Adrenal gland (tissue), 12 donors: ENCODE measurements around the gene TFRC. TPM values are rescaled to one million over a fixed set of nuclear protein-coding genes. Genes with fewer than 3 reads are reported as not detected.
"Not testable (repeated sequence)": the region's sequence is repeated elsewhere in the genome, so short reads cannot be mapped to it uniquely, and the experiment has no call there.

Experiments
- DNase-seq, 7 donors: peaks; one replicate each; pipeline ENCODE4 v3.0.0-alpha.2; 2019 to 2020
- H3K27ac ChIP-seq, 5 donors: fragments of 200-600 bp; sonication (generic) in 4 of 5; 1 replicate in 3 of 5; 2 replicates in 2 of 5; pipeline versions ENCODE4 v1.5.1 to v1.8.0; 2016 to 2020; ENCODE audit warnings: mild to moderate bottlenecking in 1 of 5
- H3K27me3 ChIP-seq: fragments of 200-600 bp; 2 replicates; pipeline ENCODE4 v1.8.0; 2021
- H3K36me3 ChIP-seq, 2 donors: fragments of 200-600 bp; replicated peaks in 1 of 2; 1 replicate in 1 of 2; 2 replicates in 1 of 2; pipeline versions ENCODE4 v1.5.1 to v1.8.0; 2018 to 2022
- H3K4me1 ChIP-seq, 2 donors: fragments of 200-600 bp; replicated peaks in 1 of 2; 1 replicate in 1 of 2; 2 replicates in 1 of 2; pipeline versions ENCODE4 v1.5.1 to v1.8.0; 2018 to 2021
- H3K4me3 ChIP-seq, 4 donors: fragments of 200-600 bp; sonication (generic) in 3 of 4; one replicate each; pipeline ENCODE4 v1.5.1; 2016 to 2018
- H3K9me3 ChIP-seq, 3 donors: fragments of 200-600 bp; sonication (generic) in 1 of 3; replicated peaks in 1 of 3; 1 replicate in 2 of 3; 2 replicates in 1 of 3; pipeline versions ENCODE4 v1.5.1 to v1.8.0; 2016 to 2021
- CTCF ChIP-seq, 6 experiments: fragments of 450-650 bp in 4 of 6; fragments of 200-600 bp in 2 of 6; sonication (generic) in 1 of 6; IDR thresholded peaks; 1 replicate in 5 of 6; 2 replicates in 1 of 6; pipeline versions ENCODE4 v1.5.1 to v1.8.0; 2016 to 2021; ENCODE audit warnings: antibody characterized with exemption in 6 of 6, mild to moderate bottlenecking in 2 of 6, moderate library complexity in 1 of 6
- POLR2A ChIP-seq, 2 donors: fragments of 450-650 bp; IDR thresholded peaks; one replicate each; pipeline ENCODE4 v1.6.1; 2017; ENCODE audit warnings: antibody characterized with exemption in 2 of 2, mild to moderate bottlenecking in 2 of 2, moderate library complexity in 1 of 2
- WGBS, 4 donors: extraction: QIAGEN DNeasy Blood & Tissue Kit in 2 of 4; methylation state at CpG; one replicate each; pipeline versions ENCODE4 v1.1.5 to v1.1.7; 2013 to 2017; 5-methylcytosine and 5-hydroxymethylcytosine counted together
- intact Hi-C, 2 donors: fragments of 100-400 bp; cut with DNase I; formaldehyde crosslinking; loops; one replicate each; pipeline versions ENCODE4 v1.14.1 to v1.15.0; 2022 to 2023
- polyA plus RNA-seq, 3 donors: library from polyadenylated mRNA; stranded (reverse); fragments of 200-250 nt in 2 of 3; fragments of 350-450 nt in 1 of 3; fragmentation: Illumina TruSeq in 1 of 3; extraction: RNeasy Lipid Tissue Mini Kit (QIAGEN cat#74804) in 1 of 3; gene quantifications; one replicate each; pipeline ENCODE4 v1.2.3, GENCODE V29; 2013 to 2014
- total RNA-seq, 9 donors: library from RNA; depleted of rRNA in 4 of 9; stranded (reverse); fragments of >200 nt in 4 of 9; fragments of 120-200 nt in 1 of 9; fragmentation: NEBNext Ultra II Directional in 1 of 9; extraction: Animal tissue kit (Norgen Biotek cat#: 25700) in 1 of 9; gene quantifications; one replicate each; pipeline versions ENCODE4 v1.1.0 to v1.2.4, GENCODE V29; 2013 to 2023
- donor health status: healthy with polysubstance abuse.
- donor health status: Bipolar disorder and iron deficiency.
- donor health status: DM: yes; HTN: yes; CAD: no.
- donor health status: DM: no; HTN: no; CAD: no.
- donor health status: DM: no; HTN: no; CAD: no.
- donor health status: DM: yes; HTN: yes; CAD: no.

The TFRC gene
- total and polyA plus RNA-seq, 12 donors = 7.3 to 414 (median 60.8) TPM

GRCh38 chr3:196009456-196009855 is 72.4 kb downstream of the TFRC start:
- Histone ChIP-seq H3K4me1 (no peaks in the 10 kb centered on the region), H3K4me3 (no peak overlapping the region), H3K27me3 (no peaks in the 10 kb centered on the region), H3K27ac (no peak overlapping the region), H3K9me3 (no peaks in the 10 kb centered on the region), H3K36me3 (no peaks in the 10 kb centered on the region)
- intact Hi-C loops = no loop called here
- WGBS, 4 donors = 83% methylated on average over 3 to 5 of the region's 5 CpGs
- no peak for DNase-seq
- no peak for TF ChIP-seq POLR2A (IDR thresholded peaks at IDR 0.05)
- TF ChIP-seq CTCF (IDR thresholded peaks at IDR 0.05) = no peak

GRCh38 chr3:196008929-196009328 is 73.0 kb downstream of the TFRC start:
- TF ChIP-seq POLR2A (IDR thresholded peaks at IDR 0.05) = no peak
- TF ChIP-seq CTCF (IDR thresholded peaks at IDR 0.05) = no peak
- Histone ChIP-seq H3K4me3 (no peak overlapping the region), H3K27me3 (no peaks in the 10 kb centered on the region), H3K4me1 (no peaks in the 10 kb centered on the region), H3K36me3 (no peaks in the 10 kb centered on the region), H3K27ac (no peak overlapping the region), H3K9me3 (no peaks in the 10 kb centered on the region)
- intact Hi-C loops = no loop called here
- WGBS, 4 donors = 83 to 95% (median 87%) methylated on average over 4 to 9 of the region's 9 CpGs
- DNase-seq = no peak

- H3K4me1 ChIP-seq = no peaks in the 10 kb centered on the region
- WGBS, 4 donors = 86 to 91% (median 88%) methylated on average over 18 of the region's 18 CpGs
- intact Hi-C loops = no loop called here
- TF ChIP-seq CTCF (IDR thresholded peaks at IDR 0.05) (no peak), POLR2A (IDR thresholded peaks at IDR 0.05) (no peak)
- H3K4me3 ChIP-seq = no peak overlapping the region
- H3K27me3 ChIP-seq = no peaks in the 10 kb centered on the region
- H3K36me3 ChIP-seq = no peaks in the 10 kb centered on the region
- H3K27ac ChIP-seq = no peak overlapping the region
- DNase-seq = no peak
- no peaks in the 10 kb centered on the region for H3K9me3 ChIP-seq
These were observed 73.5 kb downstream of the TFRC start for GRCh38 chr3:196008387-196008786.

- H3K4me3 ChIP-seq = no peak overlapping the region
- no peaks in the 10 kb centered on the region for H3K4me1 ChIP-seq
- H3K36me3 ChIP-seq = no peaks in the 10 kb centered on the region
- 67 to 77% (median 71%) methylated on average over 10 to 11 of the region's 11 CpGs for WGBS, 4 donors
- no peak for TF ChIP-seq CTCF (IDR thresholded peaks at IDR 0.05)
- TF ChIP-seq POLR2A (IDR thresholded peaks at IDR 0.05) = no peak
- H3K27ac ChIP-seq = no peak overlapping the region
- no peak for DNase-seq
- H3K9me3 ChIP-seq = no peaks in the 10 kb centered on the region
- no peaks in the 10 kb centered on the region for H3K27me3 ChIP-seq
- intact Hi-C loops = no loop called here
These were observed 74.0 kb downstream of the TFRC start for GRCh38 chr3:196007744-196008335.

GRCh38 chr3:196005338-196005737 is 76.6 kb downstream of the TFRC start:
- intact Hi-C loops, H3K36me3 ChIP-seq, H3K4me1 ChIP-seq, H3K27me3 ChIP-seq, H3K9me3 ChIP-seq, H3K27ac ChIP-seq, H3K4me3 ChIP-seq, DNase-seq: not testable (repeated sequence)
- WGBS, 4 donors = 74 to 93% (median 77%) methylated on average over 8 to 10 of the region's 10 CpGs

- H3K4me1 ChIP-seq, H3K27ac ChIP-seq, H3K9me3 ChIP-seq, H3K27me3 ChIP-seq, H3K4me3 ChIP-seq, DNase-seq, intact Hi-C loops, H3K36me3 ChIP-seq: not testable (repeated sequence)
- WGBS, 4 donors = 78 to 89% (median 84%) methylated on average over 17 of the region's 17 CpGs
These were observed 77.4 kb downstream of the TFRC start for GRCh38 chr3:196004359-196005052.
